ENCODE results near the gene LIN7C. TPM values are rescaled to one million over a fixed set of nuclear protein-coding genes. Genes with fewer than 3 reads are reported as not detected.

Gene LIN7C, protein sequence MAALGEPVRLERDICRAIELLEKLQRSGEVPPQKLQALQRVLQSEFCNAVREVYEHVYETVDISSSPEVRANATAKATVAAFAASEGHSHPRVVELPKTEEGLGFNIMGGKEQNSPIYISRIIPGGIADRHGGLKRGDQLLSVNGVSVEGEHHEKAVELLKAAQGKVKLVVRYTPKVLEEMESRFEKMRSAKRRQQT
- total RNA-seq = 36.3 and 73.4 TPM in 2 replicates

DNA sequence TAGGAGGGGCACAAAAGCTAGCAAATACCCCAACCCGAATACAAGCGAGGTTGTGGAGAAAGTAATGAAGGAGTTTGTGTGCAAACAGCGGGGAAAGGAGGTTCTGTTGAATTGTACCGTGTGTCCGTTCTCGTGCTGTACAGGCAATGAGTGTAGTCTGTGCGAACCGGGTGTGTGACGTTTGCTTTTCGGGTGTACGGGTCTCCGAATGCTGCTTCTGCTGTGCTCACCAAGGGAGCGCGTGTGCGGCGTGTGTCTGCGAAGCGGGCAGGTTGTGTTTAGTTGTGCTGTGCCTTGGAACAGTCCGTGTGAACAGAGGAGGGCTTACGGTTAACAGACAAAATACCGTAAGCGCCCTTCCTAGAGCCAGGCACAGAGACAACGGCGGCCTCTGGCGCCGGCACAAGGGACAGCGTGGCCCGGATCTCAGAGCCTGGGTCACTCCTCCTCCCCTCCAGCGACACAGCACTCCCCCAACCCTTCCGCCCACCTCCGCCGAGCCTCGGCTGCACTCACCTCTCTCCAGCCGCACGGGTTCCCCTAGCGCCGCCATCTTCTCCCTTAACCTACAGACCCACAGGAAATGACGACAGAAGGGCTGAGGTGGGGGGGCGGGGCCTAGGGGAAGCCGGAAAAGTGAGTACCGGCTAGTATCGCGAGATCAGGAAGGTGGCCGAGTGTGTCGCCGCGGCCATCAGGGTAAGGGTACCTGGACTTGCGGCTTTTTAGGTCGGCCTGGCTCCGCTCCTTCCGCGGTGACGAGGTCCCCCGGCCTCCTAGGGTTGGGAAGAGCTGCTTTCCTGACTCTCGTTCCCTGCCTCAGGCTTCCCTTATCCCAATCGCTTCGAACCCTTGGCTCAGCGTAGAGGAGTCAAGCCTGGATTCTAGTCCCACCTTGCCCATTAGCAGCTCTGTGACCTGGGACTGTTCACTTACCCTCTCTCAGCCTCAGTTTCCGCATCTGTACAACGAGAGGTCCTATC lies at the start of gene LIN7C:
Gene LIN7C, minus strand, starts transcription at position 570 of the 983 bp plus-strand sequence. Its CDS starts 17 bp downstream, at position 553.

DNA sequence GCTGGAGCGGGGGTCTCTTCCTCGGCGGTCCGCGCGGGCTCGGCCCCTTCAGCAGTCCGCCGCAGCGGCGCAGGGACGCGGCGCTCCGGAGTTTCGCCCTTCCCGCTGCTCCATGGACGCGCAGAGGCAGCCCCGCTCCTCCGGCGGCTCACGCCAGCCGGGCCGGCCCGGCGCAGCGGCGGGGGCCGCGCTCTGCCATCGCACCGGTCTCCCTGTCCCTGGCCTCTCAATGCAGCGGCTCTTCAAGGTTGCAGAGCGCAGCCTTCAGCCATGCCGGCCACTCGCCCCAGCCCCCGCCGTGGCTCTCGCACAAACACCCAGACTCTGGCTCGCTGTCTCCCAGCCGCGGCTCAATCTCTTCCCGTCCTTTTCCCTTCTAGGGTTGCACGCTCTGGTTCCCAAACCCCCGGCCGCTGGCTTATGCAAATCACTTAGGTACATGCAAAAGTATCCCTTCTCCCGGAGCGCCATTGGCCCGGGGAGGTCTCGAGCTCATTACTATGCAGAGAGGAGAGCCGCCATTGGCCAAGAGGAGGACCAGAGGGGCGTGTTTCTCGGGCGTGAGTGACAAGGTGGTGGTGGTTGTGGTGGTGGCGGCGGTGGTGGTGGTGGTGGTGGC lies 34.1 kb downstream of the LIN7C start, which contains the start of gene LGR4:
Gene LGR4, minus strand, starts transcription at position 393 of the 619 bp plus-strand sequence. CDS start 488 bp downstream, outside the sequence.

Small RNA genes within 50 kb of the gene (small RNA-seq; reads per million reads assigned to genes)
- gene AC100771.1 (ENCODE audit: low replicate concordance) (not detected), gene MIR8087 (ENCODE audit: low replicate concordance) (not detected), gene RNA5SP339 (ENCODE audit: low replicate concordance) (not detected)

Other genes with a start within 250 kb of the LIN7C start
- gene CCDC34, start 143.6 kb downstream of the LIN7C start, total RNA-seq = 0.88 and 5.3 TPM in 2 replicates
- 7.7 and 18.5 TPM in 2 replicates for gene LGR4, start 34.0 kb downstream of the LIN7C start, total RNA-seq
- 34.9 and 59.3 TPM in 2 replicates for gene BDNF, start 193.7 kb upstream of the LIN7C start, total RNA-seq